SJSA1 (cell line): Measurements from ENCODE around the gene SNX12. TPM values are rescaled to one million over a fixed set of nuclear protein-coding genes. Genes with fewer than 3 reads are reported as not detected.
"Not testable (repeated sequence)": the region's sequence is repeated elsewhere in the genome, so short reads cannot be mapped to it uniquely, and the experiment has no call there.

Experiments used
- DNase-seq, 2 experiments: peaks; one replicate each; pipeline ENCODE4 v3.0.0-alpha.2; 2015 to 2020; ENCODE audit warnings: low spot score in 2 of 2, low read depth in 1 of 2
- H3K27ac ChIP-seq: fragments of 250-450 bp; sonication (Bioruptor Pico); 2 replicates; pipeline ENCODE4 v1.5.1; 2020; ENCODE audit warnings: mild to moderate bottlenecking, moderate library complexity
- H3K27me3 ChIP-seq: fragments of 250-450 bp; sonication (Bioruptor Pico); replicated peaks from 2 replicates; pipeline ENCODE4 v1.5.1; 2020; ENCODE audit warnings: mild to moderate bottlenecking, moderate library complexity
- H3K36me3 ChIP-seq: fragments of 250-450 bp; sonication (Bioruptor Pico); 2 replicates; pipeline ENCODE4 v1.5.1; 2020; ENCODE audit warnings: mild to moderate bottlenecking
- H3K4me1 ChIP-seq: fragments of 250-450 bp; sonication (Bioruptor Pico); replicated peaks from 2 replicates; pipeline ENCODE4 v1.6.1; 2021; ENCODE audit warnings: mild to moderate bottlenecking
- H3K4me3 ChIP-seq: fragments of 250-450 bp; sonication (Bioruptor Pico); 2 replicates; pipeline ENCODE4 v1.5.1; 2020; ENCODE audit warnings: mild to moderate bottlenecking
- H3K9me3 ChIP-seq: fragments of 250-450 bp; sonication (Bioruptor Pico); replicated peaks from 2 replicates; pipeline ENCODE4 v1.5.1; 2020; ENCODE audit warnings: mild to moderate bottlenecking
- total RNA-seq: library from RNA; depleted of rRNA; stranded (reverse); fragments of >200 nt; shearing (Covaris generic); gene quantifications from 2 replicates; pipeline ENCODE4 v1.2.3, GENCODE V29; 2014; rRNA removed

The SNX12 gene
- total RNA-seq, 1 experiment from 2014 or later, result 50.8 TPM

- Histone ChIP-seq H3K36me3 (no peaks in the 10 kb centered on the region; the same call in 1 of the 2 replicates), H3K4me1 (0 out of 2 replicates have a peak, but pooled peaks cover 11% of the 10 kb centered on the region), H3K9me3 (no peaks in the 10 kb centered on the region), H3K27me3 (no peaks in the 10 kb centered on the region; the same call in 1 of the 2 replicates), H3K27ac (no peak overlapping the region; the same call in 1 of the 2 replicates), H3K4me3 (peak overlapping the region; percentile 61)
- DNase-seq, result no peak
These were observed 1.0 kb downstream of the SNX12 start for GRCh38 chrX:71067089-71067488.

GRCh38 chrX:71060127-71060526 is 8.0 kb downstream of the SNX12 start:
- DNase-seq, result no peak
- Histone ChIP-seq H3K4me1 (peaks cover 12% of the 10 kb centered on the region), H3K36me3 (peaks cover 10% of the 10 kb centered on the region; the same call in 1 of the 2 replicates), H3K27me3 (no peaks in the 10 kb centered on the region), H3K27ac (no peak overlapping the region), H3K4me3 (no peak overlapping the region), H3K9me3 (no peaks in the 10 kb centered on the region)

GRCh38 chrX:71057848-71058530 is 10.1 kb downstream of the SNX12 start:
- Histone ChIP-seq H3K36me3 (peaks cover 10% of the 10 kb centered on the region; the same call in 1 of the 2 replicates), H3K4me3 (no peak overlapping the region), H3K27ac (no peak overlapping the region), H3K9me3 (no peaks in the 10 kb centered on the region), H3K27me3 (no peaks in the 10 kb centered on the region), H3K4me1 (peaks cover 12% of the 10 kb centered on the region)
- DNase-seq, result no peak

GRCh38 chrX:71056867-71057266 is 11.3 kb downstream of the SNX12 start:
- no peak for DNase-seq
- Histone ChIP-seq H3K4me3 (no peak overlapping the region), H3K27me3 (no peaks in the 10 kb centered on the region), H3K36me3 (peaks cover 8% of the 10 kb centered on the region; the same call in 1 of the 2 replicates), H3K4me1 (peaks cover 12% of the 10 kb centered on the region), H3K9me3 (no peaks in the 10 kb centered on the region), H3K27ac (peak overlapping the region; percentile 45)

- Histone ChIP-seq H3K27ac (no peak overlapping the region), H3K4me1 (peaks cover 12% of the 10 kb centered on the region), H3K9me3 (no peaks in the 10 kb centered on the region), H3K36me3 (peaks cover 3% of the 10 kb centered on the region; the same call in 1 of the 2 replicates), H3K4me3 (no peak overlapping the region), H3K27me3 (no peaks in the 10 kb centered on the region)
- no peak for DNase-seq
These were observed 14.9 kb downstream of the SNX12 start for GRCh38 chrX:71053217-71053621.

GRCh38 chrX:71052721-71053120 is 15.4 kb downstream of the SNX12 start:
- H3K4me3 ChIP-seq, result no peak overlapping the region

GRCh38 chrX:71047891-71048290 is 20.2 kb downstream of the SNX12 start:
- not testable (repeated sequence) for H3K4me3 ChIP-seq, H3K27ac ChIP-seq, H3K4me1 ChIP-seq, DNase-seq, H3K36me3 ChIP-seq, H3K27me3 ChIP-seq, H3K9me3 ChIP-seq

More at GRCh38 chrX:71052721-71053120, 15.4 kb downstream of the SNX12 start:
- Histone ChIP-seq H3K27ac (no peak overlapping the region), H3K4me1 (peaks cover 12% of the 10 kb centered on the region), H3K9me3 (no peaks in the 10 kb centered on the region), H3K27me3 (no peaks in the 10 kb centered on the region), H3K36me3 (no peaks in the 10 kb centered on the region; the same call in 1 of the 2 replicates)
- DNase-seq, result no peak

- peak; percentile 33 to 40 for DNase-seq
- Histone ChIP-seq H3K36me3 (no peaks in the 10 kb centered on the region), H3K4me1 (no peaks in the 10 kb centered on the region)
These were observed 50.7 kb downstream of the SNX12 start for GRCh38 chrX:71017396-71017939.

More at GRCh38 chrX:71017396-71017939, 50.7 kb downstream of the SNX12 start:
- H3K27me3 ChIP-seq, result no peaks in the 10 kb centered on the region
- no peak overlapping the region for H3K4me3 ChIP-seq
- H3K9me3 ChIP-seq, result no peaks in the 10 kb centered on the region
- H3K27ac ChIP-seq, result no peak overlapping the region

Other genes starting within 250 kb of the SNX12 start
- gene TEX11, start 159.6 kb downstream of the SNX12 start, total RNA-seq, result 30.2 and 41.4 TPM in 2 replicates
- 0.11 TPM in 1 of 2 replicates, not detected in the other for gene SLC7A3, start 137.2 kb downstream of the SNX12 start, total RNA-seq
- gene FOXO4, start 27.5 kb upstream of the SNX12 start, total RNA-seq, result not detected in 2 replicates
- not detected in 2 replicates for gene CXorf65, start 38.4 kb upstream of the SNX12 start, total RNA-seq
- gene IL2RG, start 43.2 kb upstream of the SNX12 start, total RNA-seq, result not detected in 2 replicates
- gene MED12, start 50.3 kb upstream of the SNX12 start, total RNA-seq, result not detected in 2 replicates
- gene NLGN3, start 76.5 kb upstream of the SNX12 start, total RNA-seq, result not detected in 2 replicates
- gene GJB1, start 154.9 kb upstream of the SNX12 start, total RNA-seq, result not detected in 2 replicates
- 12.2 and 14.6 TPM in 2 replicates for gene ZMYM3, start 185.8 kb upstream of the SNX12 start, total RNA-seq
- gene NONO, start 215.3 kb upstream of the SNX12 start, total RNA-seq, result 366 and 510 TPM in 2 replicates
- gene ITGB1BP2, start 233.4 kb upstream of the SNX12 start, total RNA-seq, result 0.74 TPM in 1 of 2 replicates, not detected in the other